Activated CD4-positive, alpha-beta memory T cell treated with anti-CD3 and anti-CD28 coated beads, Interleukin-2, amount 10 ng/mL, durations not matched to agents 7 days and 5 days (primary cell): Measurements from ENCODE around the gene IFI6. TPM values are rescaled to one million over a fixed set of nuclear protein-coding genes. Genes with fewer than 3 reads are reported as not detected.
"Not testable (repeated sequence)": the region's sequence is repeated elsewhere in the genome, so short reads cannot be mapped to it uniquely, and the experiment has no call there.

Source experiments
- CTCF ChIA-PET: fragments of 350-600 bp; sonication (Branson Sonifier 250); formaldehyde crosslinking; loops from one replicate; lab custom pipeline; 2021; ENCODE audit warnings: antibody characterized with exemption, inconsistent platforms; lab: Charles Lee
- POLR2A ChIA-PET: fragments of 350-600 bp; sonication (Branson Sonifier 250); formaldehyde crosslinking; loops from one replicate; lab custom pipeline; 2021; ENCODE audit warnings: antibody characterized with exemption; lab: Charles Lee
- DNase-seq: peaks from one replicate; pipeline ENCODE4 v3.0.0-alpha.2; 2020
- H3K27ac Mint-ChIP-seq: one replicate; pipeline ENCODE4 v1.8.0; 2021; ENCODE audit warnings: mild to moderate bottlenecking, mixed read lengths
- H3K27me3 Mint-ChIP-seq: one replicate; pipeline ENCODE4 v1.8.0; 2021; ENCODE audit warnings: mixed read lengths
- H3K36me3 Mint-ChIP-seq: one replicate; pipeline ENCODE4 v1.8.0; 2021; ENCODE audit warnings: low read depth, mixed read lengths
- H3K4me1 Mint-ChIP-seq: one replicate; pipeline ENCODE4 v1.8.0; 2021; ENCODE audit warnings: mixed read lengths
- H3K4me3 Mint-ChIP-seq: one replicate; pipeline ENCODE4 v1.8.0; 2021; ENCODE audit warnings: mild to moderate bottlenecking, mixed read lengths
- H3K9me3 Mint-ChIP-seq: one replicate; pipeline ENCODE4 v1.8.0; 2021; ENCODE audit warnings: mixed read lengths
- total RNA-seq, 2 experiments: library from RNA; stranded (reverse); gene quantifications; one replicate each; pipeline ENCODE4 v1.2.3, GENCODE V29; 2021

IFI6 gene, protein sequence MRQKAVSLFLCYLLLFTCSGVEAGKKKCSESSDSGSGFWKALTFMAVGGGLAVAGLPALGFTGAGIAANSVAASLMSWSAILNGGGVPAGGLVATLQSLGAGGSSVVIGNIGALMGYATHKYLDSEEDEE
- 100 to 1,000 TPM; 577 to 593 TPM for total RNA-seq

DNA sequence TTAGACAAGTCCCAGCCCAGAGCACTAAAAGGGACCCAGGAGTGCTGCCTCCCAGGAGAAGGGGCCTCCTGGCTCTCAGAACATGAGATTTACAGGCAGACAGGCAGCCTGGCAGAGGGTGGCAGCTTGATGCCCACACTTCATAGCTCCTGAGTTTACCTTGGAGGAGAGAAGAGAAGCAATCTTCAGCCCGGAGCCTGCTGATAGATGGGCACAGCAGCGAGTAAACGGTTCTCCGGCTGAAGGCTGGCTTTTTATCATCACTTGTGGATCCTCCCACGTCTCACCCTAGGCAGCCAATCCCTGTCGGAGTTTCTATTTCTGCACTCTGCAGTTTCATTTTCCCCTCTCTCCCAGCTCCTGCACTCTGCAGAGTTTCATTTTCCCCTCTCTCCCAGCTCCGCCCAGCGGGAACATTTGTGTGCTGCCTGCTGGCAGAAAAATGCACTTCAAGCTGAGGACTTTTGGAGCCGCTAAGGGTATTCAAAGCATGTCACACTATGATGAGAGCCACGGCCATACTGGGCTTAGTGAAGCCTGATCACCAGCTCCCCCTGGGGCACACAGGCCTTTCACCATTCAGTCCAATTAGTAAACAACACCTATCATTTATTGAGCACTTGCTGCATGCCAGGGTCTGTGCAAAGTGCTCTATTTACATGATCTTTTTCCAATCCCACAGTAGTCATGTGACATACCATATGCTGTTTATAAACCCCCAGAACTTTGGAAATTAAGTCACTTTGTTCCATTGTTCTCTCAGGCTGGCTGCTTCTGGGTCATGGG lies at the start of gene IFI6:
TSS of gene IFI6 (minus strand) at position 229 of the 786 bp plus-strand sequence. CDS start 2,878 bp downstream, outside the sequence.
- H3K36me3 Mint-ChIP-seq = peaks cover 34% of the 10 kb centered on the region
- DNase-seq = peak; percentile 86
- POLR2A ChIA-PET = interaction anchor here (0.6 to 3.9 kb wide), 12 partner anchors 10 to 577 kb away, joined by 3 to 21 read pairs (median 4); partner anchors contain the start of genes FAM76A, PPP1R8 and STX12
- H3K4me1 Mint-ChIP-seq = peaks cover 42% of the 10 kb centered on the region
- peak within 1 kb of the TSS; percentile 94 for H3K4me3 Mint-ChIP-seq
- H3K27ac Mint-ChIP-seq = peak within 1 kb of the TSS; percentile 94
- CTCF ChIA-PET = interaction anchor here (0.5 to 13.0 kb wide), 10 partner anchors 9 to 417 kb away, joined by 3 to 448 read pairs (median 4); partner anchors contain the start of genes AHDC1, FAM76A and STX12
- H3K27me3 Mint-ChIP-seq = no peaks in the 10 kb centered on the region
- H3K9me3 Mint-ChIP-seq = no peaks in the 10 kb centered on the region

DNA sequence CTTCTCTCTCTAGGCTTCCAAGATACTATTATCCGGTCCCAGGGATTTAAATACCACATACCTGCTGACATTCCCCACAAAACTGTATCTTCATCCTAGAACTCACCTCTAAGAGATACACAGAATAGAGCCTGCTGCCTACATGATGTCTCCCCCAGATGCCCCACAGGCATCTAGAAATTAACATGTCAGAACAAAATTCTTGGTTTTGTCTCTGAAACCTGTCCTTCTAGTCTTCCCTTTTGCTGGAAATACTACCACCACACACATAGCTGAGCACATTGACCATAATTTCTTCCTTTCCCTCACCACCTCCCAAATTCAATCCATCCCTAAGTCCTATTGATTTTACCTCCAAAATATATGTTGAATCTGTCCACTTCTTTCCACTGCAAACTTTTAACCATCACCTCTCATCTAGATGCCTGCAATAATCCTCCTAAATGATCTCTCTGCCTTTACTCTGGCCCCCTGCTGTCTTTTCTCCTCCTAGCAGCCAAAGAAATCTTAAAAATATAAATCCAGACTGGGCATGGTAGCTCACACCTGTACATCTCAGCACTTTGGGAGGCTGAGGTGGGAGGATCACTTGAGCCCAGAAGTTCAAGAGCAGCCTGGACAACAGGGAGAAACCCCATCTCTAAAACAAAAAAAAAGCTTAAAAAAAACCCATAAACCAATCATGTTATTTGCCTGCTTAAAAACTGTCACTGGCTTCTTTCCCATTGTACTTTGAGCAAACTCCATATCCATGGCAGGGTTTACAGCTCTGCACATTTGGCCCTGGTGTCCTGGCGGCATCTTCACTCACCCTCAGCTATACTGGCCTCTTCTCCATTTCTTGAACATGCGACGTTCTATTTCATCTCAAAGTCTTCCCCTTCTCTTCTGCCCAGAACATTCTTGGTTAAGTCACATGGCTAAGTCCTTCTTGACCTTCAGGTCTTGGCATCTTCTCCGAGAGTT lies 47.6 kb upstream of the IFI6 start:
- CTCF ChIA-PET = interaction anchor here (0.7 to 1.2 kb wide), 5 partner anchors 41 to 106 kb away, joined by 3 to 4 read pairs (median 3); partner anchors contain the start of gene IFI6
- DNase-seq = no peak
- Mint-ChIP-seq H3K9me3 (peaks cover 10% of the 10 kb centered on the region), H3K4me3 (no peak overlapping the region), H3K27me3 (peaks cover 35% of the 10 kb centered on the region), H3K4me1 (peaks cover 1% of the 10 kb centered on the region), H3K27ac (no peak overlapping the region), H3K36me3 (peaks cover 4% of the 10 kb centered on the region)
- POLR2A ChIA-PET = interaction anchor here (0.6 to 1.1 kb wide), 3 partner anchors 47 to 123 kb away, joined by 3 read pairs; partner anchors contain the start of gene IFI6

DNA sequence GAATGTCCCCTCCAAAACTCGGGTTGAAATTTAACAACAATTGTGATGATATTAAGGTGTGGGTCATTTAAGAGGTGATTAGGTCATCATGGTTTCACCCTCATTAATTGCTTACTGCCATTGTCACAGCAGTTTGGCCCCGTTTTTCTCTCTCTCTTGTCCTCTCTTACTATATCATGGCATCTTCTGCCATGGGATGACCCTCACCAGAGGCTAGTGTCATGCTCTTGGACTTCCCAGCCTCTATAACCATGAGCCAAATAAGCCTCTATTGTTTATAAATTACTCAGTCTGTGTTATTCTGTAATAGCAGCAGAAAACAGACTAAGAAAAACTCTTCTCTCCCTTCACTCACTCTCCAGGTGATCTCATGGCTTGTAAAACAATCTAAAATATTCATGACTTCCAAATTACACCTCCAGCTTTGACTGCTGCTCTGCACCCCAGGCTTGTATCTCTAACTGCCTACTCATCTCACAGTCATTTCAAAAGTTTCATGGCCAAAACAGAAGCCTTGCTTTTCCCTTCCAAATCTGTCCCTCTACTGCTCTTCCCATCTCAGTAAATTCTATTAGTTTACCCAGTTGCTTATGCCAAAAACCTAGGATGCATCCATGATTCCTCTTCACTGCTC lies 44.4 kb upstream of the IFI6 start:
- H3K4me3 Mint-ChIP-seq = no peak overlapping the region
- POLR2A ChIA-PET = interaction anchor here (1.4 kb wide), 1 partner anchor 9 kb away, joined by 3 read pairs; the partner anchor contains the start of gene FAM76A
- CTCF ChIA-PET = no interaction called here
- H3K4me1 Mint-ChIP-seq = no peaks in the 10 kb centered on the region
- no peak overlapping the region for H3K27ac Mint-ChIP-seq
- DNase-seq = no peak
- H3K27me3 Mint-ChIP-seq = peaks cover 41% of the 10 kb centered on the region
- H3K9me3 Mint-ChIP-seq = peaks cover 10% of the 10 kb centered on the region
- peaks cover 4% of the 10 kb centered on the region for H3K36me3 Mint-ChIP-seq

DNA sequence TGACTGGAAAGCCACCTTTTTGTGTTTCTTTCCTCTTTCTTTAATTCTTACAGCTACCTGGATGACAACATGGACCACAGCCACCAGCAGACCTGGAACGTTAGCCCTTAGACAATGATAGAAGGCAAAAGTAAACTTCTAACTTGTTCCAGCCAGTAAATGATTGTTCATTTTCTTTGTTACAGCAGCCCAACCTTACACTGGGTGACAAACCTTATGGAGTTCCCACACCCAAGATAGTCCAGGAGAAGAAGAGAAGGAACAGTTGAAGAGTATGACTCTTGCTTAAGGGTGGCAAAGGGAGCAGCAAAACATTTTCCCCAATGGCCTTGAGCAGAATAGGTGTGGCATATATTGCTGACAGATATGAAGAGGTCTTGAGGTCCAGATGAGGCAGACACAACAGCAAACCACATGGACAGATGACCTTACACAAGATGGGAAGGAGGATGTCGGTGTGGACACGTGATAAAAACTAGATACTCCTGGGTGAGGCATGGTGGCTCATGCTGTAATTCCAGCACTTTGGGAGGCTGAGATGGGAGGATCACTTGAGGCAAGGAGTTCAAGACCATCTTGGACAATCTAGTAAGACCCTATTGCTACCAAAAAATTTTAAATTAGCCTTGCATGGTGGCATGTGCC lies 42.0 kb upstream of the IFI6 start:
- Mint-ChIP-seq H3K9me3 (peaks cover 10% of the 10 kb centered on the region), H3K36me3 (peaks cover 4% of the 10 kb centered on the region), H3K4me3 (no peak overlapping the region), H3K4me1 (no peaks in the 10 kb centered on the region), H3K27me3 (peaks cover 27% of the 10 kb centered on the region), H3K27ac (no peak overlapping the region)
- ChIA-PET POLR2A (no interaction called here), CTCF (no interaction called here)
- no peak for DNase-seq

DNA sequence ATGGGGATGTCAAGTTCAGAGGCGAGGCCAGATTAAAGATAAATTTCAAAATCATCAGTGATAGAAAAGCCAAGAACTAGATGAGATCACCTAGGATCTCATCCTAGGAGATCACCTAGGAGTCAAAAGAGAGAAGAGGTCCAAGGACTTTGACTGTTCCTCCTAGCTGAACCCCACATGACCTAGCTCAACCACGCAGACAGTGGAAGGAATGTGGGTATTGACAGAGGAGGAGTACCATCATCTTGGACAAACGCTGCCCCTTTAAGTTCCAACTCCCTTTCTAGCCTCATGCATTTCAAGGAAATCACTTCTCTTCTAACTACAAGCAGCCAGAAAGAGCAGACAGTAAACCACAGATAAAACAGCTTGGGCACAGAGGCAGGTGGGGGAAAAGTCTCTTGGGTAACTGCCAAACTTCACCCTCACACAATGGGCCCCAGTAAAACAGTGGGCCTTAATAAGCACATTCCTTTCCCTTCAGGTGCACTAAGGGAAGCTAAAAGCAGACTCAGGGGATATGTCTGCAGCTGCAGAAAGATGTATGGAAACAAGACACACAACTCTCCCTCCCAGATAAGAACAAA lies 41.2 kb upstream of the IFI6 start:
- no peak for DNase-seq
- no peaks in the 10 kb centered on the region for H3K4me1 Mint-ChIP-seq
- H3K9me3 Mint-ChIP-seq = peaks cover 10% of the 10 kb centered on the region
- H3K36me3 Mint-ChIP-seq = peaks cover 4% of the 10 kb centered on the region
- H3K27me3 Mint-ChIP-seq = peaks cover 29% of the 10 kb centered on the region
- ChIA-PET POLR2A (no interaction called here), CTCF (no interaction called here)
- H3K4me3 Mint-ChIP-seq = no peak overlapping the region
- no peak overlapping the region for H3K27ac Mint-ChIP-seq

DNA sequence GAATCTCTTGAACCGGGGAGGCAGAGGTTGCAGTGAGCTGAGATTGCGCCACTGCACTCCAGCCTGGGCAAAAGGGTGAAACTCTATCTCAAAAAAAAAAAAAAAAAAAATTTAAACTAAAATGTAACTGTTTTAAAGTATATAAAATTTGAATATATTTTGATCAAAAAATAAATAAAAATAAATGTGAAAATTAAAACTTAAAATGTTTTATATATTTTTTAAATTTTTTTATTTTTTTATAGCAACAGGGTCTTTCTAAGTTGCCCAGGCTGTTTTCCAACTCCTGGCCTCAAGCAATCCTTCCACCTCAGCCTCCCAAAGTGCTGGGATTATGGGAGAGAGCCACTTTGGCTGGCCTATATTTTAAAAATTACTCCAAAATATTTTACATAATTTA lies 38.6 kb upstream of the IFI6 start:
- H3K27ac Mint-ChIP-seq = no peak overlapping the region
- no peaks in the 10 kb centered on the region for H3K9me3 Mint-ChIP-seq
- no peaks in the 10 kb centered on the region for H3K4me1 Mint-ChIP-seq
- POLR2A ChIA-PET = no interaction called here
- H3K36me3 Mint-ChIP-seq = no peaks in the 10 kb centered on the region
- H3K27me3 Mint-ChIP-seq = peaks cover 12% of the 10 kb centered on the region
- H3K4me3 Mint-ChIP-seq = no peak overlapping the region
- CTCF ChIA-PET = no interaction called here
- DNase-seq = no peak

DNA sequence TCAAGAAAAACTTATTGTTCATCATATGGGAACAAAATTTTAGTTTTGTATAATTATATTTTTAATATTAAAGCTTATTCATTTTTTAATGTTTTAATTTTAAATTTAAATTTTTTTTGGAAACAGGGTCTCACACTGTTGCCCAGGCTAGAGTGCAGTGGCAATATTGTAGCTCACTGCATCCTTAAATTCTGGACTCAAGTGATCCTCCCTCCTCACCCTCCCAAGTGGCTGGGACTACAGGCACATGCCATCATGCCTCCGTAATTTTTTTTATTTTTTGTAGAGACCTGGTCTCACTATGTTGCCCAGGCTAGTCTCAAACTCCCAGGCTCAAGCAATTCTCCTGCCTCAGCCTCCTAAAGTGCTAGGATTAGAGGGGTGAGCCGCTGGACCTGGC lies 33.6 kb upstream of the IFI6 start:
- H3K27me3 Mint-ChIP-seq = peaks cover 18% of the 10 kb centered on the region
- H3K9me3 Mint-ChIP-seq = peaks cover 19% of the 10 kb centered on the region
- ChIA-PET CTCF (interaction anchor here (0.7 kb wide), 1 partner anchor 20 kb away, joined by 3 read pairs; the partner anchor contains the start of gene FAM76A), POLR2A (interaction anchor here (0.6 kb wide), 1 partner anchor 271 kb away, joined by 3 read pairs; no protein-coding TSS in a partner anchor)
- H3K4me1 Mint-ChIP-seq = no peaks in the 10 kb centered on the region
- peaks cover 18% of the 10 kb centered on the region for H3K36me3 Mint-ChIP-seq
- no peak for DNase-seq
- H3K4me3 Mint-ChIP-seq = no peak overlapping the region
- no peak overlapping the region for H3K27ac Mint-ChIP-seq

DNA sequence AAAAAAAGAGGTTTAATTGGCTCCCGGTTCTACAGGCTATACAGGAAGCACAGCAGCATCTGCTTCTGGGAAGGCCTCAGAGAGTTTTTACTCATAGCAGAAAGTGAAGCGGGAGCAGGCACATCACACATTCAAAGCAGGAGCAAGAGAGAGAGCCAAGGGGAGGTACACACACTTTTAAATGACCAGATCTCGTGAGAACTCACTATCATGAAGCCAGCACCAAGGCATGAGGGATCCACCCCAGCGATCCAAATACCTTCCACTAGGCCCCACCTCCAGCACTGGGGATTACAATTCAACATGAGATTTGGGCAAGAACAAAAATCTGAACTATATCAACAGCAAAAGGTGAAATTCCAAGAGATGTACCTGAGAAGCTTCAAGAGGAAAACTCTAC lies 33.0 kb upstream of the IFI6 start:
- CTCF ChIA-PET = interaction anchor here (0.7 kb wide), 1 partner anchor 416 kb away, joined by 3 read pairs; no protein-coding TSS in a partner anchor
- Mint-ChIP-seq H3K27me3 (peaks cover 22% of the 10 kb centered on the region), H3K4me3 (no peak overlapping the region), H3K27ac (no peak overlapping the region), H3K4me1 (no peaks in the 10 kb centered on the region), H3K36me3 (peaks cover 18% of the 10 kb centered on the region), H3K9me3 (peaks cover 19% of the 10 kb centered on the region)
- POLR2A ChIA-PET = no interaction called here
- no peak for DNase-seq

DNA sequence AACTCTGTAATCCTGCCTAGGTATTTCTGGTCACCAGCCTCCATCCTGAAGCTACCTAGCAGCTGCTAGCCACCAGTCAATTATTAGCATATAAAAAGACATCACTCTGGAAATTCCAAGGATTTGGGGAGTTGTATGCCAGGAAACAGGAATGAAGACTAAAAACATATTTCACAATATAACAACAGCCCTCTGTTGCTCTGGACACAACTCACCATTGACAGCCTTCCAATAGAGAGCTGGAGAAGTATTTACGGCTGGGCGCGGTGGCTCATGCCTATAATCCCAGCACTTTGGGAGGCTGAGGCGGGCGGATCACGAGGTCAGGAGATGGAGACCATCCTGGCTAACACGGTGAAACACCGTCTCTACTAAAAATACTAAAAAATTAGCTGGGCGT lies 24.8 kb upstream of the IFI6 start:
- Mint-ChIP-seq H3K9me3 (peaks cover 10% of the 10 kb centered on the region), H3K27me3 (peaks cover 24% of the 10 kb centered on the region), H3K36me3 (peaks cover 11% of the 10 kb centered on the region)
- CTCF ChIA-PET, DNase-seq, H3K27ac Mint-ChIP-seq, POLR2A ChIA-PET, H3K4me3 Mint-ChIP-seq, H3K4me1 Mint-ChIP-seq: not testable (repeated sequence)

DNA sequence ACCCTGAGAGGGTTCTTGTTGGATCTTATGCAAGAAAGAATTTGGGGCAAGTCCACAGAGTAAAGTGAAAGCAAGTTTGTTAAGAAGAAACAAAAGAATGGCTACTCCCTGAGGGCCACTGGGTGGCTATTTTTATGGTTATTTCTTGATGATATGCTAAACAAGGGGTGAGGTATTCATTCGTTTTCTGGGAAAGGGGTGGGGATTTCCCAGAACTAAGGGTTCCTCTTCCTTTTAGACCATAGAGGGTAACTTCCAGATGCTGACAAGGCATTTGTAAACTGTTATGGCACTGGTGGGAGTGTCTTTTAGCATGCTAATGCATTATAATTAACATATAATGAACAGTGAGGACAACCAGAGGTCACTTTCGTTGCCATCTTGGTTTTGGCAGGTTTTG lies 18.2 kb upstream of the IFI6 start:
- no peak overlapping the region for H3K4me3 Mint-ChIP-seq
- ChIA-PET CTCF (interaction anchor here (3.3 kb wide), 1 partner anchor 20 kb away, joined by 12 read pairs; no protein-coding TSS in a partner anchor), POLR2A (no interaction called here)
- no peak for DNase-seq
- H3K27me3 Mint-ChIP-seq = peaks cover 2% of the 10 kb centered on the region
- H3K4me1 Mint-ChIP-seq = peaks cover 18% of the 10 kb centered on the region
- H3K9me3 Mint-ChIP-seq = peaks cover 7% of the 10 kb centered on the region
- no peaks in the 10 kb centered on the region for H3K36me3 Mint-ChIP-seq
- H3K27ac Mint-ChIP-seq = no peak overlapping the region

DNA sequence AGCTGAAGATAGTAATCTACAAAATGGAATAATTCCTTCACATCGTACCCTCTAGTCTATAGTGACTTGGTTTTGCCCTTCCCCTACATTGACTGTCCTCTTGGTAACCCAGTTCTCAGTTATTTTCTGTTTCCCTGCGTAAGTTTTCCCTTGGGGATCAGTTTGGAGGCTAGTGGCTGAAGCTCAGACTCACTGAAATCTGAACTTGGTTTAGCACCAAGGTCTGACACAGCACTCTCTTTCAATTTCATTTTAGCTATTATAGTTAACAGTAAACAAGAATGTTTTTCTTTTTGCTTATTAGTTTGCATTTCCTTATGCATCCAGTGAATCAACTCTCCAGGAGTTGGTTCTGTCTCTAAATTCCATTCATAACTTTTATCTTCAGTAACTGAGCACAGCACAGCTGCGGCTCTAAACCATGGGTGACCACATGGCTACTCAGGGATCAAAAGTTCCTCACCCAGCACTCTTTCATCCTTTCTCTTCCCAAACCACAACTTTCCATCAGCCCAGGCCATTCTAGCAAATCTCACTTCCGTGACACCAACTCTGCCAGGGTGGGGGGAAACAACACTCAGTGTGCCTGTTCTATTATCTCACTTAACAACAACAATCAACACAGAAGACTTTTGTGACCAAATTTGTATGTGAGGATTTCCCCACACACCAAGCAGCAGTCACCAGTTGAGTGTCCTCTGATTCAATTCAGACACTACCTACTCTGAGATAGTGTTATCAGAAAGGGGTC lies 17.6 kb upstream of the IFI6 start:
- ChIA-PET CTCF (interaction anchor here (0.8 to 1.3 kb wide), 3 partner anchors 20 to 36 kb away, joined by 3 read pairs; partner anchors contain the start of gene FAM76A), POLR2A (interaction anchor here (1.4 kb wide), 1 partner anchor 36 kb away, joined by 3 read pairs; the partner anchor contains the start of gene FAM76A)
- no peak overlapping the region for H3K27ac Mint-ChIP-seq
- H3K9me3 Mint-ChIP-seq = peaks cover 7% of the 10 kb centered on the region
- H3K27me3 Mint-ChIP-seq = peaks cover 4% of the 10 kb centered on the region
- no peaks in the 10 kb centered on the region for H3K36me3 Mint-ChIP-seq
- H3K4me3 Mint-ChIP-seq = no peak overlapping the region
- peaks cover 18% of the 10 kb centered on the region for H3K4me1 Mint-ChIP-seq
- no peak for DNase-seq
